ENCODE data around the gene KRTAP19-2.

DNA sequence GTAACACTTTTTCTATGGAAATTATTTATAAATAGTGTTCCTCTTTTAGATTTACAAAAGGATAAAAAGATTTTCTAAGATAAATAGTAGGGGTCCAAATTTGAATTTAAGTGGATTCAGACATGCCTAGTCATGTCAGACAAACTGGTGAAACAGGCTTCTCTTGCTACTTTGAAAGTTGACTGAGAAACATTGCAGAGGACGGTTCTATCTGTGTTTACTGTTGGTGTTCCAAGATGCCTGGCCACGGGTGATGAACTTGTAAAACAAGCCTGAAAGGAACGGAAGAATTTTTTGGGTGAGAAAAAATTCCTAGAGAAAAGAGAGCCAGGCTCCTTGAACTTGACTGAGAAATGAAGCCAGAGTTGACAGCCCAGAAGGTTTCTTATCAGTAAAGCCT, 9.2 kb downstream of the KRTAP19-2 start:
- TF ChIP-seq, protein P1, sequence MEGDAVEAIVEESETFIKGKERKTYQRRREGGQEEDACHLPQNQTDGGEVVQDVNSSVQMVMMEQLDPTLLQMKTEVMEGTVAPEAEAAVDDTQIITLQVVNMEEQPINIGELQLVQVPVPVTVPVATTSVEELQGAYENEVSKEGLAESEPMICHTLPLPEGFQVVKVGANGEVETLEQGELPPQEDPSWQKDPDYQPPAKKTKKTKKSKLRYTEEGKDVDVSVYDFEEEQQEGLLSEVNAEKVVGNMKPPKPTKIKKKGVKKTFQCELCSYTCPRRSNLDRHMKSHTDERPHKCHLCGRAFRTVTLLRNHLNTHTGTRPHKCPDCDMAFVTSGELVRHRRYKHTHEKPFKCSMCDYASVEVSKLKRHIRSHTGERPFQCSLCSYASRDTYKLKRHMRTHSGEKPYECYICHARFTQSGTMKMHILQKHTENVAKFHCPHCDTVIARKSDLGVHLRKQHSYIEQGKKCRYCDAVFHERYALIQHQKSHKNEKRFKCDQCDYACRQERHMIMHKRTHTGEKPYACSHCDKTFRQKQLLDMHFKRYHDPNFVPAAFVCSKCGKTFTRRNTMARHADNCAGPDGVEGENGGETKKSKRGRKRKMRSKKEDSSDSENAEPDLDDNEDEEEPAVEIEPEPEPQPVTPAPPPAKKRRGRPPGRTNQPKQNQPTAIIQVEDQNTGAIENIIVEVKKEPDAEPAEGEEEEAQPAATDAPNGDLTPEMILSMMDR (IDR thresholded peaks at IDR 0.05): no peak
- TF ChIP-seq POLR2A (IDR thresholded peaks at IDR 0.05): no peak
